Endothelial cell of hepatic sinusoid (primary cell): ENCODE data around the gene UCHL3.

Experiments
- in situ Hi-C: cut with HindIII; loops from 2 replicates; pipeline ENCODE4 v1.10.0; 2017; ENCODE audit warnings: low sequenced_read_pairs

UCHL3 gene

GRCh38 chr13:75549262-75550158, at the start of gene UCHL3:
UCHL3 (plus strand) TSS chr13:75549791; CDS start chr13:75549821, 30 bp downstream.
- in situ Hi-C loops = loop anchor here (5.0 kb wide), 1 partner anchor 67 kb away; the partner anchor contains the start of gene TBC1D4

GRCh38 chr13:75505327-75505726, 44.3 kb upstream of the UCHL3 start:
- in situ Hi-C loops = no loop called here

- in situ Hi-C loops = no loop called here
Measured at GRCh38 chr13:75506018-75506417, 43.6 kb upstream of the UCHL3 start.

GRCh38 chr13:75507027-75508001, 42.3 kb upstream of the UCHL3 start:
- in situ Hi-C loops = no loop called here

- in situ Hi-C loops = no loop called here
Measured at GRCh38 chr13:75508002-75508548, 41.5 kb upstream of the UCHL3 start.

GRCh38 chr13:75511051-75511625, 38.5 kb upstream of the UCHL3 start:
- in situ Hi-C loops = no loop called here

- in situ Hi-C loops = no loop called here
Measured at GRCh38 chr13:75512253-75512652, 37.3 kb upstream of the UCHL3 start.

- in situ Hi-C loops = no loop called here
Measured at GRCh38 chr13:75513271-75513670, 36.3 kb upstream of the UCHL3 start.

- in situ Hi-C loops = no loop called here
Measured at GRCh38 chr13:75514080-75514995, 35.3 kb upstream of the UCHL3 start.

GRCh38 chr13:75518439-75519088, 31.0 kb upstream of the UCHL3 start:
- in situ Hi-C loops = no loop called here

GRCh38 chr13:75521956-75522355, 27.6 kb upstream of the UCHL3 start:
- in situ Hi-C loops = no loop called here

GRCh38 chr13:75530549-75530961, 19.0 kb upstream of the UCHL3 start:
- in situ Hi-C loops = no loop called here

GRCh38 chr13:75533861-75534260, 15.7 kb upstream of the UCHL3 start:
- in situ Hi-C loops = no loop called here

GRCh38 chr13:75537401-75538365, 11.9 kb upstream of the UCHL3 start, which contains the start of gene COMMD6:
COMMD6 (minus strand) TSS chr13:75537841; CDS start chr13:75537805, 36 bp downstream.
- in situ Hi-C loops = no loop called here

GRCh38 chr13:75541287-75541686, 8.3 kb upstream of the UCHL3 start:
- in situ Hi-C loops = no loop called here

GRCh38 chr13:75541961-75542360, 7.6 kb upstream of the UCHL3 start:
- in situ Hi-C loops = no loop called here

- in situ Hi-C loops = no loop called here
Measured at GRCh38 chr13:75544681-75545330, 4.8 kb upstream of the UCHL3 start.
